ENCODE results near the gene FGFR2. TPM values are rescaled to one million over a fixed set of nuclear protein-coding genes. Genes with fewer than 3 reads are reported as not detected.

FGFR2 gene
- total and polyA plus RNA-seq, 2 donors (not counting 3 experiments of a cell fraction or from before 2014, with no cell fraction given): 0.06 TPM; not detected in 1

GRCh38 chr10:121461307-121461706 is 136.9 kb downstream of the FGFR2 start:
- Histone ChIP-seq H4K20me1 (replicated peaks; ENCODE audit: control insufficient read depth, extremely low read depth, insufficient read depth, low read length) (no peaks in the 10 kb centered on the region), H3K4me2 (ENCODE audit: insufficient read depth, low read length) (no peak overlapping the region), H3K27ac (ENCODE audit: insufficient read depth, low read depth, low read length) (no peak overlapping the region), H3K27me3 (ENCODE audit: control insufficient read depth in 2 of 2, insufficient read depth in 2 of 2, low read length in 2 of 2) (no peaks in the 10 kb centered on the region), H3K4me3 (replicated peaks in 1 of 3; ENCODE audit: insufficient read depth in 1 of 3, low read depth in 1 of 3, low read length in 3 of 3) (no peak overlapping the region), H3K36me3 (ENCODE audit: control insufficient read depth in 2 of 2, extremely low read depth in 1 of 2, insufficient read depth in 2 of 2, low read length in 2 of 2) (no peaks in the 10 kb centered on the region), H3K9ac (replicated peaks; ENCODE audit: extremely low read depth, insufficient read depth, low read length) (no peak overlapping the region), H3K79me2 (ENCODE audit: control insufficient read depth, insufficient read depth, low read length) (no peaks in the 10 kb centered on the region), H3K4me1 (ENCODE audit: control insufficient read depth, extremely low read depth, insufficient read depth, low read length) (no peaks in the 10 kb centered on the region), H3K9me1 (replicated peaks; ENCODE audit: control insufficient read depth, extremely low read depth, insufficient read depth, low read length) (no peaks in the 10 kb centered on the region), H2AFZ (ENCODE audit: low read depth, low read length) (no peak overlapping the region), H3K9me3 (replicated peaks; ENCODE audit: control insufficient read depth, insufficient read depth, low read length) (no peaks in the 10 kb centered on the region)
- intact Hi-C loops (cut with micrococcal nuclease): no loop called here
- dilution Hi-C loops (cut with MboI; ENCODE audit: extremely low pct_ligation_motif_present, low sequenced_read_pairs): no loop called here
- no TSS peak for BruUV-seq (replicated peaks)
- FAIRE-seq (no peak), DNase-seq (ENCODE audit: low read depth, low spot score) (no peak)
- ChIA-PET POLR2A (no interaction called here), CTCF (no interaction called here)
- TF ChIP-seq EZH2 (IDR thresholded peaks at IDR 0.05; ENCODE audit: borderline replicate concordance, low read depth, low read length, severe bottlenecking): no peak
- TF ChIP-seq MAX (IDR thresholded peaks at IDR 0.05; ENCODE audit: insufficient read depth, insufficient read length): no peak
- no peak for TF ChIP-seq MYC (IDR thresholded peaks at IDR 0.05; ENCODE audit: low read depth, low read length)
- no peak for TF ChIP-seq FOS (IDR thresholded peaks at IDR 0.05; ENCODE audit: borderline replicate concordance, insufficient read depth, low read length)
- TF ChIP-seq POLR2A (IDR thresholded peaks at IDR 0.05; ENCODE audit: low read depth, low read length): no peak
- no peak for TF ChIP-seq POLR2AphosphoS5 (IDR thresholded peaks at IDR 0.05; ENCODE audit: insufficient read depth, low read depth, low read length)
- TF ChIP-seq GATA2 (IDR thresholded peaks at IDR 0.05; ENCODE audit: insufficient read depth, insufficient read length, low read depth, low read length): no peak
- TF ChIP-seq JUN (IDR thresholded peaks at IDR 0.05; ENCODE audit: borderline replicate concordance, insufficient read depth, insufficient read length, low read depth): no peak
- TF ChIP-seq CTCF (IDR thresholded peaks at IDR 0.05; ENCODE audit: extremely low read depth in 1 of 2, insufficient read depth in 1 of 2, low read depth in 1 of 2, low read length in 2 of 2): no peak
